Panc1 (cell line): ENCODE results near the gene ZNF716. TPM values are rescaled to one million over a fixed set of nuclear protein-coding genes. Genes with fewer than 3 reads are reported as not detected.
"Not testable (repeated sequence)": the region's sequence is repeated elsewhere in the genome, so short reads cannot be mapped to it uniquely, and the experiment has no call there.

ENCODE experiments used
- ATAC-seq: fragments of 200-7000 bp; cut with Tn5 transposase; 2 replicates; pipeline ENCODE4 v1.9.1; 2020; ENCODE audit warnings: mild to moderate bottlenecking, moderate library complexity
- Bru-seq: library from RNA; stranded (reverse); fragments of 400-500 nt; gene quantifications from one replicate; lab custom pipeline; 2021; lab: Mats Ljungman, UMichigan
- BruChase-seq, 2 experiments: library from RNA; stranded (reverse); fragments of 400-500 nt; gene quantifications; one replicate each; lab custom pipeline; 2021; lab: Mats Ljungman, UMichigan
- BruUV-seq: library from RNA; stranded (reverse); fragments of 400-500 nt; replicated peaks from 2 replicates; lab custom pipeline; 2021; lab: Mats Ljungman, UMichigan
- CTCF ChIA-PET: fragments of 300-600 bp; sonication (Branson Sonifier 250); formaldehyde crosslinking; loops from one replicate; lab custom pipeline; 2022; ENCODE audit warnings: antibody characterized with exemption; lab: Charles Lee
- POLR2A ChIA-PET: fragments of 300-600 bp; sonication (Branson Sonifier 250); formaldehyde crosslinking; loops from one replicate; lab custom pipeline; 2022; ENCODE audit warnings: antibody characterized with exemption; lab: Charles Lee
- DNase-seq: peaks from one replicate; pipeline ENCODE4 v3.0.0-alpha.2; 2010; ENCODE audit warnings: low read depth, low spot score
- H3K27ac ChIP-seq: 2 replicates; pipeline ENCODE4 v1.5.1; 2011; ENCODE audit warnings: mild to moderate bottlenecking, low read length, inconsistent platforms
- H3K27me3 ChIP-seq: fragments of 200-500 bp; sonication (Bioruptor generic); 2 replicates; pipeline ENCODE4 v1.6.0; 2014; ENCODE audit warnings: low read length, inconsistent platforms; ENCODE audit not compliant: control insufficient read depth, insufficient read depth
- H3K36me3 ChIP-seq: fragments of 200-500 bp; sonication (Bioruptor generic); 2 replicates; pipeline ENCODE4 v1.5.1; 2014; ENCODE audit warnings: inconsistent platforms, mild to moderate bottlenecking, low read length, moderate library complexity; ENCODE audit not compliant: control insufficient read depth, insufficient read depth
- H3K4me1 ChIP-seq: 2 replicates; pipeline ENCODE4 v1.5.1; 2011; ENCODE audit warnings: inconsistent platforms, mild to moderate bottlenecking, low read length, moderate library complexity; ENCODE audit not compliant: control insufficient read depth, insufficient read depth
- H3K4me3 ChIP-seq, 2 experiments: 2 replicates each; pipeline ENCODE4 v1.5.1; 2011 to 2012; ENCODE audit warnings: low read depth in 2 of 2, low read length in 2 of 2, mild to moderate bottlenecking in 2 of 2, inconsistent platforms in 1 of 2, moderate library complexity in 1 of 2
- H3K9me3 ChIP-seq: fragments of 200-500 bp; sonication (Bioruptor generic); 2 replicates; pipeline ENCODE4 v1.5.1; 2014; ENCODE audit warnings: low read depth, mild to moderate bottlenecking, inconsistent platforms, low read length, moderate library complexity; ENCODE audit not compliant: control insufficient read depth, insufficient read depth
- POLR2AphosphoS5 ChIP-seq: IDR thresholded peaks from 2 replicates; pipeline ENCODE4 v1.6.1; 2012; ENCODE audit warnings: mild to moderate bottlenecking, low read depth, low read length, moderate library complexity
- SIN3A ChIP-seq: IDR thresholded peaks from 2 replicates; pipeline ENCODE4 v1.6.1; 2012; ENCODE audit warnings: low read depth, mild to moderate bottlenecking, low read length, moderate library complexity, borderline replicate concordance; ENCODE audit not compliant: insufficient read depth
- TCF7L2 ChIP-seq: IDR thresholded peaks from 2 replicates; pipeline ENCODE4 v1.6.1; 2011; ENCODE audit warnings: mild to moderate bottlenecking, low read depth, low read length, inconsistent platforms
- in situ Hi-C: cut with HindIII; loops from 2 replicates; pipeline ENCODE4 v1.10.0; 2016; ENCODE audit warnings: low sequenced_read_pairs, low pct_unique_long_range_greater_than_20kb
- intact Hi-C: fragments of 100-400 bp; cut with micrococcal nuclease; formaldehyde crosslinking; loops from one replicate; pipeline ENCODE4 v1.10.0; 2022; ENCODE audit not compliant: unreplicated experiment
- long read RNA-seq: library from polyadenylated mRNA; unstranded; transcript quantifications from one replicate; pipeline ENCODE4 v2.0.0, GENCODE V29; 2021; ENCODE audit not compliant: unreplicated experiment
- polyA plus RNA-seq: library from polyadenylated mRNA; unstranded; fragments of >200 nt; gene quantifications from one replicate; pipeline ENCODE4 v1.2.1, GENCODE V29; 2012; ENCODE audit warnings: missing spikeins; ENCODE audit not compliant: insufficient read length
- total RNA-seq: library from RNA; stranded (reverse); gene quantifications from one replicate; pipeline ENCODE4 v1.2.1, GENCODE V29; 2021; ENCODE audit not compliant: unreplicated experiment
- TF ChIP-seq, protein P1 (sequence below): fragments of 450-650 bp; IDR thresholded peaks from 2 replicates; pipeline ENCODE4 v1.5.1; 2017; ENCODE audit warnings: mild to moderate bottlenecking
- TF ChIP-seq, protein P2 (sequence below), 2 experiments: IDR thresholded peaks; 2 replicates each; pipeline ENCODE4 v1.6.1; 2011 to 2012; ENCODE audit warnings: low read depth in 2 of 2, control low read depth in 1 of 2, low read length in 1 of 2, mild to moderate bottlenecking in 1 of 2, moderate library complexity in 1 of 2; ENCODE audit not compliant: insufficient read depth in 1 of 2

The ZNF716 gene
- total RNA-seq (0.36 TPM), Bru-seq, nascent RNA (percentile 33 among the genes with signal in this experiment), BruChase-seq, experiment 1, labeled RNA remaining after a 2-hour chase (percentile 43 among the genes with signal in this experiment), BruChase-seq, experiment 2, labeled RNA remaining after a 6-hour chase (percentile 38 among the genes with signal in this experiment)
- polyA plus RNA-seq = 0.07 TPM
- long read RNA-seq, partial matches to known transcripts = 1 of 1 reads
- long read RNA-seq, other reads (novel, unspliced or antisense) = 0 of 1 reads

DNA sequence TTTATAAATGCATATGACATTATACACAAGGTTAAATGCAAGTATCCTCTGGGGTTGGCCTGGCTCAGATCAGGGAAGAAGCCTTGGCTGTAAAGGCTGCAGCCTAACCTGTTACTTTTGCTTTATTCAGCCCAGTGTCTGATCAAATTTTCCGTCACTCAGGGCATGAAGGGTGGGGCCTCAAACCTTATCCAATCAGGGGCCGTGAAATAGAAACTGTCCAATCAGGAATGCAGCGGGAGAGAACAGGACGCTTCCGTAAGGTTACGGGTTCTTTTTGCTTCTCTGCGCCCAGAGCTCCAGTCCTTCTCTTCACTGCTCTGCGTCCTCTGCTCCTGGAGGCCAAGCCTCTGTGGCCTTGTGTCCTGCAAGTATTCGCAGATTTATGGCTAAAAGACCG is at the start of gene ZNF716:
Gene ZNF716, plus strand, starts transcription at position 274 of the 400 bp plus-strand sequence. Its CDS starts 112 bp downstream, at position 386.
- BruUV-seq = no TSS peak
- peak within 1 kb of the TSS; percentile 22 to 35 for H3K4me3 ChIP-seq
- POLR2A ChIA-PET = no interaction called here
- ATAC-seq (peak; percentile 78), DNase-seq (no peak)
- no peaks in the 10 kb centered on the region for H3K27me3 ChIP-seq
- in situ Hi-C loops (no loop called here), intact Hi-C loops (loop anchor here (10.0 kb wide), 1 partner anchor 55 kb away; no protein-coding TSS in a partner anchor)
- H3K9me3 ChIP-seq = no peaks in the 10 kb centered on the region
- H3K4me1 ChIP-seq = no peaks in the 10 kb centered on the region
- H3K27ac ChIP-seq = no peak within 1 kb of the TSS
- no peaks in the 10 kb centered on the region for H3K36me3 ChIP-seq
- TF ChIP-seq POLR2AphosphoS5 (no peak), TCF7L2 (no peak), SIN3A (no peak)
- TF ChIP-seq, protein P1, sequence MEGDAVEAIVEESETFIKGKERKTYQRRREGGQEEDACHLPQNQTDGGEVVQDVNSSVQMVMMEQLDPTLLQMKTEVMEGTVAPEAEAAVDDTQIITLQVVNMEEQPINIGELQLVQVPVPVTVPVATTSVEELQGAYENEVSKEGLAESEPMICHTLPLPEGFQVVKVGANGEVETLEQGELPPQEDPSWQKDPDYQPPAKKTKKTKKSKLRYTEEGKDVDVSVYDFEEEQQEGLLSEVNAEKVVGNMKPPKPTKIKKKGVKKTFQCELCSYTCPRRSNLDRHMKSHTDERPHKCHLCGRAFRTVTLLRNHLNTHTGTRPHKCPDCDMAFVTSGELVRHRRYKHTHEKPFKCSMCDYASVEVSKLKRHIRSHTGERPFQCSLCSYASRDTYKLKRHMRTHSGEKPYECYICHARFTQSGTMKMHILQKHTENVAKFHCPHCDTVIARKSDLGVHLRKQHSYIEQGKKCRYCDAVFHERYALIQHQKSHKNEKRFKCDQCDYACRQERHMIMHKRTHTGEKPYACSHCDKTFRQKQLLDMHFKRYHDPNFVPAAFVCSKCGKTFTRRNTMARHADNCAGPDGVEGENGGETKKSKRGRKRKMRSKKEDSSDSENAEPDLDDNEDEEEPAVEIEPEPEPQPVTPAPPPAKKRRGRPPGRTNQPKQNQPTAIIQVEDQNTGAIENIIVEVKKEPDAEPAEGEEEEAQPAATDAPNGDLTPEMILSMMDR = no peak
- TF ChIP-seq, protein P2, sequence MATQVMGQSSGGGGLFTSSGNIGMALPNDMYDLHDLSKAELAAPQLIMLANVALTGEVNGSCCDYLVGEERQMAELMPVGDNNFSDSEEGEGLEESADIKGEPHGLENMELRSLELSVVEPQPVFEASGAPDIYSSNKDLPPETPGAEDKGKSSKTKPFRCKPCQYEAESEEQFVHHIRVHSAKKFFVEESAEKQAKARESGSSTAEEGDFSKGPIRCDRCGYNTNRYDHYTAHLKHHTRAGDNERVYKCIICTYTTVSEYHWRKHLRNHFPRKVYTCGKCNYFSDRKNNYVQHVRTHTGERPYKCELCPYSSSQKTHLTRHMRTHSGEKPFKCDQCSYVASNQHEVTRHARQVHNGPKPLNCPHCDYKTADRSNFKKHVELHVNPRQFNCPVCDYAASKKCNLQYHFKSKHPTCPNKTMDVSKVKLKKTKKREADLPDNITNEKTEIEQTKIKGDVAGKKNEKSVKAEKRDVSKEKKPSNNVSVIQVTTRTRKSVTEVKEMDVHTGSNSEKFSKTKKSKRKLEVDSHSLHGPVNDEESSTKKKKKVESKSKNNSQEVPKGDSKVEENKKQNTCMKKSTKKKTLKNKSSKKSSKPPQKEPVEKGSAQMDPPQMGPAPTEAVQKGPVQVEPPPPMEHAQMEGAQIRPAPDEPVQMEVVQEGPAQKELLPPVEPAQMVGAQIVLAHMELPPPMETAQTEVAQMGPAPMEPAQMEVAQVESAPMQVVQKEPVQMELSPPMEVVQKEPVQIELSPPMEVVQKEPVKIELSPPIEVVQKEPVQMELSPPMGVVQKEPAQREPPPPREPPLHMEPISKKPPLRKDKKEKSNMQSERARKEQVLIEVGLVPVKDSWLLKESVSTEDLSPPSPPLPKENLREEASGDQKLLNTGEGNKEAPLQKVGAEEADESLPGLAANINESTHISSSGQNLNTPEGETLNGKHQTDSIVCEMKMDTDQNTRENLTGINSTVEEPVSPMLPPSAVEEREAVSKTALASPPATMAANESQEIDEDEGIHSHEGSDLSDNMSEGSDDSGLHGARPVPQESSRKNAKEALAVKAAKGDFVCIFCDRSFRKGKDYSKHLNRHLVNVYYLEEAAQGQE (IDR thresholded peaks at IDR 0.05; ENCODE audit: insufficient read depth in 1 of 2, low read depth in 2 of 2, low read length in 1 of 2) = no peak
- CTCF ChIA-PET = no interaction called here

DNA sequence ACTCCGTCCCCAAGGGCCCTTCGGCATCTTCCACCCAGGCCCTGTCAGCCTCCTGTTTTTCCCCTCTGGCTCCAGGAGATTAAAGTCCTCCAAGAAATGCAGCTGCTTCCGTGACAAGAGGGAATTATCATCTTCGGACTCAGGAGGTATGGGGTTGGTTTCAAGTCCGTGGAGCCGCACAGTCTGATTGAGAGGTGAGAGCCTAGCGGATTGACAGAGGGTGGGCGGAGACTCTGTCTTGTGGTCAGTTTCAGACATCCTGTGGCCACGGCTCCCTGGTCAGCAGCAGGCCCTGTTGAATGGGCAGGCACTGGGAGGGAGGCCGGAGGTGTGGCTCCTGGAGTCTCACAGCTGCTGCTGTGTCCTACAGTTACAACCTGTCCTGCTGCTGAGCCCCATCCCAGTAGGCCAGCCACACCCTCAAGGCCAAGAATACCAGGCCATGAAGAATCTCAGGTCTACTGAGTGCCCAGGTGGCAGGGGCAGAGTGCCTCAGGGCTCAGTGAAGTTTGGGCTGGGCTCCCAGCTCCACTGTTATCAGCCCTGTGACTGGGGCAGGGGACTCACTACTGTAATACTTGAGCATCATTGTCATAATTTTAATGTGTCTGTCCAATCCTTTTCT is 49.3 kb upstream of the ZNF716 start:
- H3K4me3 ChIP-seq = no peak overlapping the region
- ATAC-seq = no peak
- no peaks in the 10 kb centered on the region for H3K36me3 ChIP-seq
- TF ChIP-seq, protein P1 = no peak
- TF ChIP-seq SIN3A = no peak
- TF ChIP-seq TCF7L2 = no peak
- TF ChIP-seq POLR2AphosphoS5 = no peak
- TF ChIP-seq, protein P2 (IDR thresholded peaks at IDR 0.05; ENCODE audit: insufficient read depth in 1 of 2, low read depth in 2 of 2, low read length in 1 of 2) = no peak
- no peak overlapping the region for H3K27ac ChIP-seq
- ChIA-PET CTCF (no interaction called here), POLR2A (no interaction called here)
- no peaks in the 10 kb centered on the region for H3K9me3 ChIP-seq
- BruUV-seq = no TSS peak
- no peaks in the 10 kb centered on the region for H3K27me3 ChIP-seq
- DNase-seq = no peak
- intact Hi-C loops = no loop called here
- in situ Hi-C loops = no loop called here
- H3K4me1 ChIP-seq = no peaks in the 10 kb centered on the region

DNA sequence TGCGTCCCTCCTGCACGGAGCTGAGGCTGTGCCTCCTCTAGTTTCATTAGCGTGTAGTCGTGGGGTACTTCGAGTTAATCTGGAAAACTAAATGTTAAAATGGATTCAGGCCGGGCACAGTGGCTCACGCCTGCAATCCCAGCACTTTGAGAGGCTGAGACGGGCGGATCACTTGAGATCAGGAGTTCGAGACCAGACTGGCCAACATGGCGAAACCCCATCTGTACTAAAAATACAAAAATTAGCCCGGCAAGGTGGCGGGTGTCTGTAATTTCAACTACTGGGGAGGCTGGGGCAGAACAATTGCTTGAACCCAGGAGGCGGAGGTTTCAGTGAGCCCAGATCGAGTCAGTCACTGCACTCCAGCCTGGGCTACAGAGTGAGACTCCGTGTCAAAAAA is 46.9 kb upstream of the ZNF716 start:
- intact Hi-C loops, ATAC-seq, in situ Hi-C loops, DNase-seq, H3K9me3 ChIP-seq, BruUV-seq, CTCF ChIA-PET, H3K27ac ChIP-seq, POLR2A ChIA-PET, H3K27me3 ChIP-seq, H3K4me1 ChIP-seq, H3K36me3 ChIP-seq, H3K4me3 ChIP-seq: not testable (repeated sequence)
